ENCODE results near the gene ST7L.
A peak's percentile ranks its signal among the peaks of the same experiment; 100 is the strongest.

- TF ChIP-seq CTCF (IDR thresholded peaks at IDR 0.05; ENCODE audit: insufficient read depth, low read depth, low read length) (no peak), EZH2 (IDR thresholded peaks at IDR 0.05; ENCODE audit: insufficient read depth, low read length) (peak; percentile 31)
These were observed 100.8 kb downstream of the ST7L start for GRCh38 chr1:112518186-112518585.

All from astrocyte (in vitro differentiated cells and primary cell).